CD4-positive, alpha-beta T cell treated with Interleukin-17A for 4 hours (primary cell): Measurements from ENCODE around the gene RIT2.

ENCODE experiments used
- DNase-seq: peaks from one replicate; pipeline ENCODE4 v3.0.0-alpha.2; 2020; ENCODE audit warnings: mixed read lengths

The RIT2 gene

DNA sequence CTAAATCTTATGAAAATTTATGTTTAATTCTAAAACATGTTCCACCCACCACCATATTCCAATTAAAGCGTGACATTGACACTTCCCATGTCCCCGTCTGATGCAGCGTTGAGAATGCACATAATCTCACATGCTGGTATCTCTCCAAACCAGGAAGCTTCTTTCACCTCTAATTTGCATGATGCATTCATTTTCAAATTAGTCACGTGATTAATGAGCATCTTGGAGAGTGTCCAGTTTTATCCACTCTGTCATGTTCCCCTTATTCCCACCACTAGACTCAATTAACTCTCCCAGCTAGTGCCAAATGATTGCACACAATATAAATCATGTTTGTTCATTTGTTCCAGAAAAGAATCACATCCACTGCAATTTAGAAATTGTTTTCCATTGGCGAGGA, 105.8 kb downstream of the RIT2 start:
- DNase-seq: no peak

DNA sequence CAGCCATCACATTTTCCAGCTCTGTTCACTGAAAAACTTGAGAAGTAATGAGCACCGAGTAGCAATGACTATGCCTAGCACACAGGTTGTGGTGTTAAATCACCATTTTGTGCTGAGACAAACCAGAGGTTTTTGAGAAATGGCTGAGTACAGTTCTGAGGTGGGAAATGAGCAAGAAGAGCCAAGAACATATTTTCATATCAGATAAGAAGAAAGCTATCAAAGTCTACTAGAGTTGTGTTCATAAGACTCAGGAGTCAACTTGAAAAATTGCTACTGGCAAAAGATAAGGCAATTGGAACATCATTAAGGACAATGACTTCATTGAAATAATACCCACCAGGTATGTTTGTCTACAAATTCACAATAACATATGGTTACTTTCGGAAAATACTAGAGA, 108.1 kb downstream of the RIT2 start:
- no peak for DNase-seq

DNA sequence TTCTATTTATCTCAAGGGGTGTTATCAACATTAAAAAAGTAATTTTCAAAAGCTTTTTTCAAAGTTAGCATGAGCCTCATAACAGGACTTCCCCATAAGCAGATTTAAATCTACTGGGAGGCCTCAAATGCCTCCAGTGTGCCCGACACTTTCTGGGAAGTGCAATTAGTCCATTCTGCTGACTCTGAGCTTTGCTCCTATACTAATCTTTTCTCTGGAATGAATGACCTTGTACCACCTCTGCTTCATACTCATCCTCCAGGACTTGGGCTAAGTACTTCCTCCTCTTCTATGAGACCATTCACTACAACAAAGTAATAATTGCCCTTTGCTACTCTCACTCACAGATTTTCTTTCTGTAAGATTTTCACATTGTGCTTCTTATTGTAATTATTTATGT, 111.1 kb downstream of the RIT2 start:
- DNase-seq: no peak

DNA sequence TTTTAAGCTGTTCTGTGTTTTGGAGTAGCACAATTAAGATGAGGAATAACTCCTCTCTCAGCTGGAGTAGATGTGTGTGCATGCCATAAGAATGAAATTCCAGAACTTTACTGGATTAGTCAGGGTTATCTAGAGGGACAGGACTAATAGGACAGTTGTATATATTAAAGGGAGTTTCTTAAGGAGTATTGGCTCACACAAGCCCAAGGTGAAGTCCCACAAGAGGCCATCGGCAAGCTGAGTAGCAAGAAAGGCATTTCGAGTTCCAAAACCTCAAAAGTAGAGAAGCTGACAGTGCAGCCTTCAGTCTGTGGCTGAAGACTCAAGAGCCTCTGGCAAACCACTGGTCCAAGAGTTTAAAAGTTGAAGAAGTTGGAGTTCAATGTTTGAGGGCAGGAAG, 113.7 kb downstream of the RIT2 start:
- no peak for DNase-seq

DNA sequence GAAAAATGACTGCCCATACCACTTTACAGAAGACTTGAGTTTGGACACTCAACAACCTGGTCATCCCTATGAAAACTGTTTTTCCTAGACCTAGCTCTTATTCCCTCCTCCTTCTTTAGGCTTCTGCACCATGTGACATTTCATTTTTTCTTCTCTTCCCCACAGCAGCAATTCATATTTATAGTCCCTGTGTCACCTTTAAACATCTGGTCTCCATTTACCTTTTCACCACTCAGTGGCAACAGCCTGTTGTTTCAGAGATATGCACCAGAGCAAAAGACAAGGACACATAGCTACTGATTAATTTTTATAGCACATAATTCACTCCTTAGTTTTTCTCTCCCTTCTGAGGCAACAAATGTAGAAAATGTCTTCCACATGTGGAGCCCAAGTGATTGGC, 118.7 kb downstream of the RIT2 start:
- DNase-seq: no peak

DNA sequence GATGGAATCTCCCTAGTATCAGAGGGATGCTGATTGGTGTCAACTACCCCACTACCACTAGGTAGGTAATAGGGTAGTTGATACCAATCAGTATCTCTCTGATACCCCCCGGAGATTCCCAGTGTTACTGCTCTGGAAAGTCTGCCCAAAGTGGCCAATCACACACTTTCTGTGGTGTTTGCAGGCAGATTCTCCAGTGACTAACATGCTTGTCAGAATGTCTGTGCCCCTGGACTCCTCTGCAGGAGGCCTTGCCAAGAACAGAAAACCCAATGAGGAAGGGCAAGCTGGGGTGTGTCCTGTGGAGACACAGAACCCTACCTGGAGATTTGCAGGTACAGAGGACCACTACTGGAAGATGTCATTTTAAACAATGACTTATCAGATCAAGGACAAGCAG, 135.1 kb downstream of the RIT2 start:
- DNase-seq: no peak

DNA sequence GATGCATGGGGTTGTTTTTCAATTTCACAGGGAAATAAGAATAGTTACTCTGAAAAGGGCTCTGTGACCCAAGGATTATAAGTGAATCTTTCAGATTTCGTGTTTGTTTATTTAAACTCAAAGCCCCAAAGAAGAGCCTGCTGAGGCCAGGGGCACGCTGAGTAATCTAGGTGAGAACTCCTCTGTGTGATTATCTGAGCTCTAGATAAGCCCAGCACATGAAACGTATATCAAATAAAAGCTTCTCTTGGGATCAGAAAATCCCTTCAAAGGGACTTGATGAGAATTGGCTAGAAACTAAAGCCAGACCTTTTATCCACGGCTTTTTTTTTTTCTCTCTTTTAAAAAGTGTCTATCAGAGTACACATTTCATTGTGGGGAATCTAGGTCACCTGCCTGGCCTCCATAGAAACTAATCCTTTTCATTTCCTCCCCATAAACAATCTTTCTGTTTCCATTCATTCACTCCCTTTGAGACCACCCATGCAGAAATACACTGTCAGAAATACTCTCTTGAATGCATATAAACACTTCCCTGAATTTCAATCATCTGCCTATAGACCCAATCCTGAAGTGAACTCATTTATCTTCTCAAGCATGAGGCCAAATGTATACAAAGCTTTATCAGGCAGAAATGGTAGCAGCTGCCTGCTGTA, 137.4 kb downstream of the RIT2 start:
- no peak for DNase-seq

DNA sequence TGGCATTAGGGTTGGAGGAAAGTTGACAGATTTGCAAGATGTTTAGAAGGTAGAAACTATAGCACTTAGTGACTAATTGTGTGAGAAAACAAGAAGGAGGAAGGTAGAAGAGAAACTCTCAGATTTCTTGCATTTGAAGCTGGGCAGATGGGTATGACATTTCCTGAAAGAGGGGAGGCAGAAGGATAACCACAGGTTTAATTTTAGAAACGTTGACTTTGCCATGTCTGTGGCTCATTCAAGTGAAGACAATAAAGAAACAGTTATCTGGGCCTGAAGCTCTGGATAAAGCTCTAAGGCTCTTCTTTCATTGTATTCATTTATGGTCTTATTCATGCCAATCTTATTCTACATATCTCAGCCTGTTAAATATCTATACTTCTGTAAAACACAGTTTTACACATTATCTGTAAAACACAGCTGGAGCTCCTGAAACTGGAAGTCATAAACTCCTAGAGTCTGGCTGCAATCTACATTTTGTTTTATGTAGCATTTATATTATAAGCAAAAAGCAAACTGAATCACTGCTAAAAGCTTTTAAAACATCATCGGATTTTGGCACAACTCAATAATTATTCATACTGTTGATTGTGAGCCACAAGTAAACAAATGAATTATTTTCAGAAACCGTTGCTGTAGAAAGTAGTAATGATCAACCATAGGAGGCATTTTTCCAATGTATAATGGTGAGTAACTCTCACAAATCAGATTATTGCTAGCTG, 138.5 kb downstream of the RIT2 start:
- no peak for DNase-seq

DNA sequence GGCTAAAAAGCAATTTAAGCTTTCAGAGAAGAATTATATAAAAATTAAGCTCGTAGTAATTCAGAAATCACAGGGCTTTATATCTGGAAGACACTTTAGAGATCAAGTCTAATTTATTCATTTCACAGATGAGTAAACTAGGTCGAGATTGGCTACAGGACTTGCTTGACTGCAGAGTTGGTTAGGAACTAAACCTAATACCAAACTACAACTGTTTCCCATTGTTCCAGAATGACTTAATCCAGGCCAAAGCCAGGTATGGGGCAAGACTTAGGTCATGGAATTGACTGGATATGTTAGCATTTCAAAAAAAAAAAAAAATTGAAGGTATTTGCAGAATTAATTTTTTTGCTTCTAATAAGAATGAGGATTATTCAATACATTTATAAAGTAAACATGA, 146.1 kb downstream of the RIT2 start:
- no peak for DNase-seq

DNA sequence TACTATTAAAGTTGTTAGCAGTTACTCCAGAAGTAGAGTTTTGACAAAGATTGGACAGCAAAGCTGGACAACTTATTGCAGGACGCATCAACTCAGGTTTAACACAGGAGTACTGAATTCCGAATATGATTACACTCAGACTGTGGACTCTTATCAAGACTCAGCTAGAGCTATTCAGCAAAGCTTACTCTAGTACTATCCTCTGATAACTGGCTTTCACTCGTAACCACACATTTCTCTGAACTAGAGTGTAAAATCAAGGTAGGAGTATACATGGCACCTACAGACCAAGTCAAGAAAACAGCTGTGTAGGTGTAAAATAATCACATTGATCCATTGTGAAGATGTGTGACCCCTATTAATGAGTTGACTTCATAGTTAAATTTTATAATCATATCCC, 154.2 kb downstream of the RIT2 start:
- DNase-seq: no peak

DNA sequence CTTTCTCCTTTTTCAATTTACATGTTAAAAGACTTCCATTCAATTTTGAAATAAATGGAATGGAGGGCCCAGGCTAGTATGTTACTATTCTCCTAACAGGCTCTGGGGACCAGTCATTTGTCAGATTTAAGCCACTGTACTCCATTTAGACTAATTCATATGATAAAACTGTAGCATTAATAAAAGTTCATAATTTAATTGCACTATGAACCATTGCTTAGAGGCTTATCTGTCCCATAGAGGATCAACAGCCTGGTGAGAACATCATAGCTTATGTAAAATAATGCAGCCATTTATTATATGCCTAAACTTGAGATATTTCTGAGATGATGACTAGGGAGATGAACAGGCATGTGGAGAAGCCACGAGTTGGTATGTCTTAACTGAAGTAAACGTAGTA, 156.0 kb downstream of the RIT2 start:
- no peak for DNase-seq

DNA sequence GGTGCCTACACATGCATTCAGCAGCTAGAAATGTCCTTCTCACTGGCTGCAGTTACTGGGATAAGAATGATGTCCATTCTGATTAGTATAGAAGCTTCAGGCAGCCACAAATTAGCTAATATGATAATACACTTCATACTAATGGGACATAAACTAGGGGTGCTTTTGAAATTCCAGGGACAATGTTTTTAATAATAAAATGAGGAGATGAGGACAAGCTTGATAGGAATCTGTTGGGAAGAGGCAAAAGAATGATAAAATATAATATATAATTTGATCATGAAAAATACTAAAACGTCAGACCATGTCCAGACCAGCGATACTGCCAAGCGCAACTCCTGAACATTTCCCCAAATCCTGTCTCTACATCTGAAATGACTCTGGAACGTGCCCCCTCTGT, 157.1 kb downstream of the RIT2 start:
- DNase-seq: no peak

DNA sequence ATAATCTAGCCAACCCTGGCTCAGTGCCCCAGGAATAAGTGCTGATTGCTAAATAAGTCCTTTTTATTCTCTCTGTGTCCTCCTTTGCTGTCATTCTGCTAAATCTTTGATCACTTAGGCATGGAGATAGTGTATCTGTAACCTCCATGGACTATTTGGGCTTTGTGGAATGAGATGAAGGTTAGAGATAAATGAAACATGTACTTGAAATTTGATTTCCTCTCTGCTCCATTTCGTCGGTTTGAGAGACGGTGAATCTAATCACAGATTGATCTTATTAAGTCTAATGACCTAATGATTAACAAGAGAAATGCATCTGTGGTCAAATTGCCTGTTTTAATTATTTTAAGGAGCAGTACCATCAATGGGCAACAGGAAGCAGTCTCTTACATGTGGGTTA, 159.2 kb downstream of the RIT2 start:
- no peak for DNase-seq

DNA sequence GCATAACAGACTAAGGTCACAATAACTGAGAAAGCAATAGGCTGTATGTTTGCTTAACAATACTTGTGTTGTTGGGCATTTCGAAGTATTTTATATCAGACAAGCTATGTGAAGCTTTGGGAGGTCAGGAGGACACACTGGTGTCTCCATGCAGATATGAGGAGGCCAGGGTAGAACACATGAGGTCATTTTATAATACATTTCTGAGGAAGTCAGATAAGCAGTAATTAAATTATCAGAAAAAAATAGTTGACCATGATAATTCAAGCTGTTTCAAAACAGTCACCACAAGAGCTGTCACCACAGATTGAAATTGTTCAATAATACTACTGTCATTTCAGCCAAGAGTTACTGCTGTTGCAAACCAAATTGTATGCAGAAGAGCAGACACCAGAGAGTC, 160.6 kb downstream of the RIT2 start:
- DNase-seq: no peak

DNA sequence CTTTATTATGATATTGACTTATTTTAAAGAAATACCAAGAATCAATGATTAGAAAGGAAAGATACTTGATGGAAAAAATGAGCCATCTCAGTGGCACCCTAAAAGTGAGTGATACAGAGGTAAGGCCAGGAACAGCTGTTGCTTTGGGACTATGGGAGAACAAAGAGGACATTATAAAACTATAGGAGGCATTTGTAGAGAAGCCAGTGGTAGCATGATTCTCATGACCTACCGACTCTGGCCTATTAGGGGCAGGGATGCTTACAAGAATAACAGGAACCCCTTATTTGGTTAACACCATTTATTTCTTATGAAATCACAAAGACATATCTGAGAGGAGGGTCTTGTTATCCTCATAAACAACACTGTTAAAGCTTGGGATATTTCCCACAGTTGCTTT, 162.2 kb downstream of the RIT2 start:
- DNase-seq: no peak

DNA sequence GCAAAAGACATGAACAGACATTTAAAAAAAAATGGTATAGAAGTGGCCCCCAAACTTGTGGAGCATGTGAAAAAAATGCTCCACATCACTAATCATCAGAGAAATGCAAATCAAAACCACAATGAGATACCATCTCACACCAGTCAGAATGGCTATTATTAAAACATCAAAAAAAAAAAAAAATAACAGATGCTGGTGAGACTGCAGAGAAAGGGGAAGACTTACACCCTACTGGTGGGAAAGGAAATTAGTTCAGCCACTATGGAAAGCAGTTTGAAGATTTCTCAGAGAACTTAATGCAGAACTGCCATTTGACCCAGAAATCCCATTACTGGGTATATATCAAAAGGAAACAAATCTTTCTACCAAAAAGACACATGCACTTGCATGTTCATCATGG, 164.8 kb downstream of the RIT2 start:
- DNase-seq: no peak

DNA sequence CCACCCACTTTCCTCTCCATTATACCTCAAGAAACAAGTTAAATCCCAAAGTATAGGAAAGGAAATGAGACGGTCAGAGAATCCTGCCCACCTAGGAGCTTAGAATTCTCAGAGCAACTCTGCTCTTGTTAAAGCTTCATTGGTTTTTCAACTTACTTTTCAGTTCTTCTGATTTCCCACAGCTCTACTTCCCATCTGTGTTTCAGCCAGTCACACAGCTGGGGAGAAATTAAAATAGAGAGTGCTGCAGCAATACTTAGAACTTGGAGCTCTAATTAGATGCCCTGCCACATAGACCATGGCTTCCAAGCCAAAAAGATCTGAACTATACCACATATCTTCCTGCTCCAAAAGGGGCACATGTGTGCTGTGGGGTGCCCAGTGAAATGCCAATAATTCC, 166.7 kb downstream of the RIT2 start:
- DNase-seq: no peak

DNA sequence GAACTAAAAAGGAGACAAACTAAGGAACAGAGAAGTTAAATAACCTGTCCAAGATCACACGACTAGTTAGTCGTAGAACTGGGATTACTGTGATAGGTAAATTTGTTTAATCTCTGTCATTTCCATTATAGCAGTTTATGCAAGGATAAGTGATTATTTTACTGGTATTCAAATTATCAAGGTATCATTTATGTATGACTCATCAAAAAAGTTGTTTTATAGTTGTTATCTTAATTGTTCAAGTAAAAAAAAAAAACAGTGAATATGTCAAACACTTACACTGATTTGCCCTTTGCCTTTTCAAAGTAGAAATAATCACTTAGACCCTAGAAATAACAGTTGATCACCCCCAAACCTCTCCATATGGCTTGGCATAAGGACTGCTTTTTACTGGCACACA, 173.6 kb downstream of the RIT2 start:
- no peak for DNase-seq

DNA sequence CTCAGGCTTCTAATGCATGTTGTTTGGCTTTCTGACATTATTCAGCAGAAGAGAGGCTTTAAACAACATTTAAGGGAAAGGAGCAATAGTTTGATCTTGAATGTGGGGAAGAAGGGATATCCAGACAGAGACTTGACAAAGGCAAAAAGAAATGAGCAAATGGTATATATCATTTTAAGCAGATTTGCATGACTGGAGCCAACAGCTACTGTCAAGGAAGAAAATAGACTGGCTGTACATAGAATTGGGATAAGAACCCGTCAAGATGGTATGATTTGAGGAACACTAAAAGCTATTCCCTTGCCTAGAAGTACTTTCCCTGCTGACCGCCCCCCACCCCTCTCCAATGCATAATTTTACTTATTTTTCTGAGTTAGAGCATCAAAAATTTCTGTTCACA, 174.5 kb downstream of the RIT2 start:
- no peak for DNase-seq

DNA sequence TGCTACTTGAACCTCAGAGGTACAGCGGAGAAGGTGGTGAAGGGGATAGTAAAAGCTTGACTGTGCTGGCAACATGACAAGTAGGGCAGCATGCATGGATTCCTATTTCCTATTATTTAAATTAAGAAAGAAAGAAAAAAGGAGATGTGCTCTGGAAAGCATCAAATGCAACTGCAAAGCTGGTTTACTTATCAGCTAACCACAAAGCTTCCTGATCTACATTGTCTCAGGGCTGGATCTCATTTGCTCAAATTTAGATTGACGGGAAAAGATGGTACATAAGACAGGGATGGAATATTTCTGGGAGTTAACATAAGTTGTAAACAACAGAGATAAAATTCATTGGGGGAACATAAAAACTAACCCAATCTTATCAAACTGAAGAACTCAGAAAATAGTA, 178.0 kb downstream of the RIT2 start:
- DNase-seq: no peak

DNA sequence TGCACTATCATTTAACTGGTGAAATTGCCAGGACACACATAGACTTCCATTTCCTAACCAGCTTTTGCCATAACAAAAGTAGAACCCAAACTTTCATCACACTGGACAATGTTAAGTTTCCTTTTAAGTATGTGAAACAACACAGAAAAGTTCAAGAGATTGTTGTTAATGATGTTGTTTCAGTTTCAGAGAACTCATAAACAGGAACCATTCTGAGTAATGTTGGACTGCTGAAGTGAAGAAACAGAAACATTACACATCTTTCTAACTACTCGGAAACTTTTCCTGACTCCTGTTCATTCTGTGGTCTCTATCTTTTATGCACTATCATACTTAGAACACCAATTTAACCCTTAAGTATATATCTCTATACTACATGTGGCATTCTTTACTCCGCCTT, 179.2 kb downstream of the RIT2 start:
- DNase-seq: no peak

DNA sequence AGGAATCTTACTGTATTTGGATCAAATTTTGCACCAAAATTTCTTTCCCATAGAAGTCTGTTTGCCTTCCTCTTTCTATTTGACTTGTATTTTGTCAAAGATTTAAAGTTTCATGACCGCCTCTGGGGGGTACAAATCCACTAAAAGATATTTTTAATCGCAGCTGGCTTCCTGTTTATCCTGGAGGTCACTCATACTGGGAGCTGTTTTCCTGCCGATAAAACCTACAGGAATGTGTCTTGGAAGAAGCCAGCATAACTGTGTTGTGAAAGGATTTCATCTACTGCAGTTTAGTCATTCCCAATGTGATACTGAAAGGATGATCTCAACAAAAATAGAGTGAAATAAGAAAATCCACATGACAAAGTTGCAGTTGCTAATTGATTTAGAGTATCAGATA, 184.0 kb downstream of the RIT2 start:
- DNase-seq: no peak

DNA sequence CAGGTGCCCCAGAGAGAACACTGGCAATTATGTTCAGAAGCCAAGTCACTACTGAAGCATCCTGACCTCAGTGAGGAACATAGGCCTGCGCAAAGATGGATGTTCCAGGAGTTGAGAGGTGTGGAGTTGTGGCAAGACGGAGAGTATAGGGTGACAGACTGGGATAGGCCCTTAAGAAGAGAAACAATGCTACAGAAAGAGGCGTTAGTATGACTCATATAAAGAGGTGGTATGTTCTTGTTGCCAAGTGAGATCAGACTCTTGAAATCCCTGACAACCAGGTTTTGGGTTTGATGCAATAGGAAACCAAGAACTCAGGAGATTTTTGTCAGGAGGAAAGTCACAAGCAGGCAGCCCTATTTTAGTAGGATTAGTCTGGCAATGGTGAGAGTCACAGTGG, 185.6 kb downstream of the RIT2 start:
- DNase-seq: no peak

DNA sequence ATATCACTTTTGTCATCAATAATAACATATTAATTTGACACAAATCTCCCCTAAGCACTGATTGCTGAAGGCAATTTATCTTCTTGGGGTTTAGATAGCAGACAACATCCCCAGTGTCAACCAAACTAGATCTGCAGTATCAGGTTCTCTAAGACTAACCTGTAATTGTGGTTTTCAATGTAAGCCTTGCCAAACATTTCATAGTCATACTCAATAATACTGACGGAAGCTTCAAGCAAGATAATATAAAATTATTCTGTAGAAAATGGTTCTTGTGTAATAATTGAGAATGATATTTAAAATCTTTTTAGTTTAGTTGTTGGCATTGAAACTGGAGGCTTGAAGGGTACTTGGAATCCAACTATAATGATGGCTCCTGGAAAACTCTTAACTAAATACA, 186.3 kb downstream of the RIT2 start:
- DNase-seq: no peak

DNA sequence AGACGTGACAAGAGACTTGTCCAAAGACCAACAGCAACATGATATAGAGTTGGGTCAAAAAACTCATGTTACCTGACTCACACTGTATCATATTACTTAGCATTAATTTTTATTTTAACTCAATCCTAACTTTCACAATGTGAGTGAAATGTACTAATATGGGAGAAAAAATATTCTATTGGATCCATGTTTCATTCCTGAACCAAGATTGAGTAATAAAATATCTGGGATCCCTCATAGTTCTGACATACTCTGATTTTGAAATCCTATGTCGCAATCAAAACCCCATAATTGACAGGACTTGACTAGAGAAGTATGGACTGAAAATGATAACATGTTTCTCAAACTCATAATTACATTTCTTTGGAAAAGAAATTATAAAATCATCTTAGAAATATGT, 190.4 kb downstream of the RIT2 start:
- DNase-seq: no peak
